ENCODE data around the gene DAD1. TPM values are rescaled to one million over a fixed set of nuclear protein-coding genes. Genes with fewer than 3 reads are reported as not detected.
A peak's percentile ranks its signal among the peaks of the same experiment; 100 is the strongest.
"Not testable (repeated sequence)": the region's sequence is repeated elsewhere in the genome, so short reads cannot be mapped to it uniquely, and the experiment has no call there.

The DAD1 gene
- 100 to 1,000 TPM in 3 of 4 donors, 10 to 100 TPM in 1; 31.4 to 154 (median 141) TPM for total RNA-seq

DNA sequence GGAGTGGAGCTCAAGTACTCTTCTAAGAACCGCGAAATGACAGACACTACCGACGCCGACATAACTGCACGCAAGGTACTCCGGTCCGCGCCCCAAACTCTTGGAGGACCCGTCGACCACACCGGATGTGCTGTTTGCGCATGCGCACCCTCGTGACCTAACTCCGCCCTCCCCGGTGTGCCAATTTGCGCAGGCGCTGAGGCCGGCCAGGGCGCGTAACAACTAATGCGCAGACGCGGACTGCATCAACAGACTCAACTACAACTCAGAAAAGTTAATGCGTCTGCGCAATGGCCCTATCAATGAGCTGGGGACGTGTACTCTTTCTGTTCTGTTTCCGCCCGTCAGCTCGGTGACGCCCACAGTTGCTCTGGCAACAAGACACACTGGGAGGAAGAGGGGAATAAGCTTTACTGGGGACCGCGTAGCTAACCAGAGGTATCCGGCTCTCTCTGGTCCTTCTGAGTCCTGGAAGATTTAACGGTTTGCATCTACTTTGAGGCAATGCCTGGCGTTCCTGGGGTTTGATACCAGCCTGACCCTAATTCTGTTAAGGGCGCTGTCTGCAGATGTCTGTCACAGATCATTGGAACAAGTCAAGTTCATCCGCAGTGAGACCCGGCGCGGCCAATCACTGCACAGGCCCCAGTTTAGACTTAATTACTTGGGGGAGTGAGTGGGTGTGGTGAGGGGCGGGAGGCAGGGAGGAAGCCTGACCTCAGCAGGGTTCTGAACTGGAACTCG, at the start of gene DAD1:
Gene DAD1 (minus strand): TSS at position 129 of the 744 bp plus-strand sequence. CDS start 67 bp downstream, at position 62.
- Histone ChIP-seq H3K27ac (peak within 1 kb of the TSS; percentile 90 to 98 (median 92)), H3K36me3 (no peaks in the 10 kb centered on the region), H3K4me3 (peak within 1 kb of the TSS; percentile 70 to 85 (median 78)), H3K4me1 (peaks cover 19 to 62% (median 35%) of the 10 kb centered on the region in 4 donors), H3K27me3 (no peaks in the 10 kb centered on the region), H3K9me3 (no peaks in the 10 kb centered on the region)
- TF ChIP-seq POLR2AphosphoS5 (IDR thresholded peaks at IDR 0.05) (peak; percentile 91 to 97 (median 96)), EP300 (IDR thresholded peaks at IDR 0.05; ENCODE audit: low read depth) (no peak), POLR2A (IDR thresholded peaks at IDR 0.05) (peak; percentile 93)
- intact Hi-C loops (cut with DNase I; ENCODE audit: low total_unique reads) = no loop called here
- in situ Hi-C loops (cut with MboI; ENCODE audit: low pct_ligation_motif_present in 1 of 4, low pct_unique_long_range_greater_than_20kb in 1 of 4, low sequenced_read_pairs in 3 of 4) = loop anchor here in 1 of 4 donors (25.0 kb wide), 1 partner anchor 248 kb away; the partner anchor contains the start of genes MMP14 and MRPL52
- 0% methylated on average over 35 of the region's 44 CpGs; no CpG with 5 or more reads in 1 of the 2 donors for WGBS, 2 donors (ENCODE audit: low coverage in 1 of 2)
- peak; percentile 99 for DNase-seq

DNA sequence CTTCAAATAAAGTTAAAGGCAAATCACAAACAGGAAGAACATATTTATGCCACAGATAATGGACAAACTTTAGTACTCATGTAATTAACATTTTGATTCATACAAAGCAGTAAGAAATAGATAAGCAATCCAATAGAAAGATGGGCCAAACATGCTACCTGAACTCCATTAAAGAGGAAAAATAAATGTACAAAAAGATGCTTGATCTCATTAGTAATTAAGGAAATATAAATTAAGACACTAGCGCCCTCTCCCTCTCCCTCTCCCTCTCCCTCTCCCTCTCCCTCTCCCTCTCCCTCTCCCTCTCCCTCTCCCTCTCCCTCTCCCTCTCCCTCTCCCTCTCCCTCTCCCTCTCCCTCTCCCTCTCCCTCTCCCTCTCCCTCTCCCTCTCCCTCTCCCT, 47.0 kb upstream of the DAD1 start:
- H3K27me3 ChIP-seq; in situ Hi-C loops (cut with MboI; ENCODE audit: low pct_ligation_motif_present in 1 of 4, low pct_unique_long_range_greater_than_20kb in 1 of 4, low sequenced_read_pairs in 3 of 4); H3K27ac ChIP-seq; H3K36me3 ChIP-seq; H3K4me1 ChIP-seq; H3K9me3 ChIP-seq; intact Hi-C loops (cut with DNase I; ENCODE audit: low total_unique reads); DNase-seq; H3K4me3 ChIP-seq: not testable (repeated sequence)
- WGBS, 2 donors (ENCODE audit: low coverage in 1 of 2) = 33 to 86% methylated on average over 1 of the region's 1 CpG

DNA sequence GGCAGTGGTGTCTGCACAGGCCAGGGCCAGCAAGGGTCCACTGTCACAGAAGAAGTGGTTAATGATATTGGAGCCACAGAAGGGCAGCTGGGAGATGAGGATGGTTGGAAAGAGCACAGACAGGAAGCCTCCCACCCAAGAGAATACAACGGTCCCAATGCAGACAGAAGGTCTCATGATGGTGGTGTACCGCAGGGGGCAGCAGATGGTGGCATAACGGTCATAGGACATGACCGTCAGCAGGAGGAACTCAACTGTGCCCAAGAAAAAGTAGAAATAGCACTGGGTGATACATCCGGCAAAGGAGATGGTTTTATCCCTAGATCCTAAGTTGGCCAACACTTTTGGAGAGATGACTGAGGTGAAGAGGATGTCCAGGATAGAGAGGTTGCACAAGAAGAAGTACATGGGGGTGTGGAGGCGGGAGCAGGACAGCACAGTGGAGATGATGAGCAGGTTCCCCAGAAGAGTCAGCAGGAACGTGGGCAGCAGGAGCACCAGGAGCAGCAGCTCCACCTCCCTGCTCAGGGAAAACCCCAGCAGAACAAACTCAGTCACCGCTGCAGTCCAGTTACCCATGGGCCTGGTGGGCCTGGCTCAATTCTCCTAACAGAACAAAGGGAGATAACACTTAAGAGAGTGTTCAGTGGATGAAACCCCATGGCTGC, 45.3 kb upstream of the DAD1 start:
- TF ChIP-seq EP300 (IDR thresholded peaks at IDR 0.05; ENCODE audit: low read depth) (no peak), POLR2AphosphoS5 (IDR thresholded peaks at IDR 0.05) (no peak), POLR2A (IDR thresholded peaks at IDR 0.05) (no peak)
- TF ChIP-seq, protein P1, sequence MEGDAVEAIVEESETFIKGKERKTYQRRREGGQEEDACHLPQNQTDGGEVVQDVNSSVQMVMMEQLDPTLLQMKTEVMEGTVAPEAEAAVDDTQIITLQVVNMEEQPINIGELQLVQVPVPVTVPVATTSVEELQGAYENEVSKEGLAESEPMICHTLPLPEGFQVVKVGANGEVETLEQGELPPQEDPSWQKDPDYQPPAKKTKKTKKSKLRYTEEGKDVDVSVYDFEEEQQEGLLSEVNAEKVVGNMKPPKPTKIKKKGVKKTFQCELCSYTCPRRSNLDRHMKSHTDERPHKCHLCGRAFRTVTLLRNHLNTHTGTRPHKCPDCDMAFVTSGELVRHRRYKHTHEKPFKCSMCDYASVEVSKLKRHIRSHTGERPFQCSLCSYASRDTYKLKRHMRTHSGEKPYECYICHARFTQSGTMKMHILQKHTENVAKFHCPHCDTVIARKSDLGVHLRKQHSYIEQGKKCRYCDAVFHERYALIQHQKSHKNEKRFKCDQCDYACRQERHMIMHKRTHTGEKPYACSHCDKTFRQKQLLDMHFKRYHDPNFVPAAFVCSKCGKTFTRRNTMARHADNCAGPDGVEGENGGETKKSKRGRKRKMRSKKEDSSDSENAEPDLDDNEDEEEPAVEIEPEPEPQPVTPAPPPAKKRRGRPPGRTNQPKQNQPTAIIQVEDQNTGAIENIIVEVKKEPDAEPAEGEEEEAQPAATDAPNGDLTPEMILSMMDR (IDR thresholded peaks at IDR 0.05) = no peak
- in situ Hi-C loops (cut with MboI; ENCODE audit: low pct_ligation_motif_present in 1 of 4, low pct_unique_long_range_greater_than_20kb in 1 of 4, low sequenced_read_pairs in 3 of 4) = no loop called here
- Histone ChIP-seq H3K27ac (no peak overlapping the region), H3K27me3 (no peaks in the 10 kb centered on the region), H3K36me3 (no peaks in the 10 kb centered on the region), H3K4me3 (no peak overlapping the region), H3K9me3 (no peaks in the 10 kb centered on the region), H3K4me1 (no peaks in the 10 kb centered on the region)
- intact Hi-C loops (cut with DNase I; ENCODE audit: low total_unique reads) = no loop called here
- no peak for DNase-seq
- WGBS, 2 donors (ENCODE audit: low coverage in 1 of 2) = 81 to 89% methylated on average over 6 to 8 of the region's 8 CpGs

DNA sequence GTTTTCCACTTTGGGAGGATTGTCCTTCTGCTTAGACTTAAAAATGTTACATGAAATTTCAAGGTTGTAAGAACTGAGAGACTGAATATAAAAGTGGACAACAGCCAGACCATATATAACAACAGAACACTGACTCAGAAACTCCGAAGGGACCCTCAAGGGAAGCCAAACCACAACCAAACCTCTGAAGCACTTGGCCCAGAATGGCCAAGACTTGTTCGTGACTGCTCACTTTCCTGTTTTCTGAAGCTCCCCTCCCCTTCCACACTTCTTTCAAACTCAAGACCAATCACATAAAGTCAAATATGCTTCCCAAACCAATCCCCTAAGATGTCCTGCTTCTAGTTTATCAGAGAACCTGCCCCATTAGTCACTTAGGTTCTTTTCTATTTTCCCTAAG, 41.5 kb upstream of the DAD1 start:
- Histone ChIP-seq H3K27me3 (no peaks in the 10 kb centered on the region), H3K9me3 (no peaks in the 10 kb centered on the region), H3K27ac (no peak overlapping the region), H3K4me3 (no peak overlapping the region), H3K36me3 (no peaks in the 10 kb centered on the region), H3K4me1 (no peaks in the 10 kb centered on the region)
- WGBS, 2 donors (ENCODE audit: low coverage in 1 of 2) = 60 to 85% methylated on average over 1 to 2 of the region's 2 CpGs
- TF ChIP-seq, protein P1 (IDR thresholded peaks at IDR 0.05) = no peak
- TF ChIP-seq POLR2A (IDR thresholded peaks at IDR 0.05) = no peak
- TF ChIP-seq EP300 (IDR thresholded peaks at IDR 0.05; ENCODE audit: low read depth) = no peak
- no peak for TF ChIP-seq POLR2AphosphoS5 (IDR thresholded peaks at IDR 0.05)
- intact Hi-C loops (cut with DNase I; ENCODE audit: low total_unique reads) = no loop called here
- in situ Hi-C loops (cut with MboI; ENCODE audit: low pct_ligation_motif_present in 1 of 4, low pct_unique_long_range_greater_than_20kb in 1 of 4, low sequenced_read_pairs in 3 of 4) = no loop called here
- no peak for DNase-seq

GRCh38 chr14:22630066-22630465, 41.0 kb upstream of the DAD1 start:
- Histone ChIP-seq H3K27ac (no peak overlapping the region), H3K36me3 (no peaks in the 10 kb centered on the region), H3K4me1 (no peaks in the 10 kb centered on the region), H3K4me3 (no peak overlapping the region), H3K9me3 (no peaks in the 10 kb centered on the region), H3K27me3 (no peaks in the 10 kb centered on the region)
- intact Hi-C loops (cut with DNase I; ENCODE audit: low total_unique reads) (no loop called here), in situ Hi-C loops (cut with MboI; ENCODE audit: low pct_ligation_motif_present in 1 of 4, low pct_unique_long_range_greater_than_20kb in 1 of 4, low sequenced_read_pairs in 3 of 4) (no loop called here)
- 90 to 100% methylated on average over 2 to 3 of the region's 3 CpGs for WGBS, 2 donors (ENCODE audit: low coverage in 1 of 2)
- DNase-seq = no peak
- no peak for TF ChIP-seq EP300 (IDR thresholded peaks at IDR 0.05; ENCODE audit: low read depth)
- no peak for TF ChIP-seq POLR2AphosphoS5 (IDR thresholded peaks at IDR 0.05)
- TF ChIP-seq, protein P1 (IDR thresholded peaks at IDR 0.05) = no peak
- TF ChIP-seq POLR2A (IDR thresholded peaks at IDR 0.05) = no peak

Data from transverse colon (tissue), 4 donors.